Endothelial cell (in vitro differentiated cells): Measurements from ENCODE around the gene RIPOR3. TPM values are rescaled to one million over a fixed set of nuclear protein-coding genes. Genes with fewer than 3 reads are reported as not detected.

ENCODE experiments used
- DNase-seq: peaks from one replicate; pipeline ENCODE4 v3.0.0; 2021; ENCODE audit warnings: low spot score
- H3K27ac Mint-ChIP-seq: one replicate; pipeline ENCODE4 v1.8.0; 2021; ENCODE audit warnings: mixed read lengths, inconsistent platforms; ENCODE audit not compliant: unreplicated experiment
- H3K27me3 Mint-ChIP-seq: one replicate; pipeline ENCODE4 v1.8.0; 2021; ENCODE audit warnings: mild to moderate bottlenecking, moderate library complexity, mixed read lengths, inconsistent platforms; ENCODE audit not compliant: unreplicated experiment
- H3K36me3 Mint-ChIP-seq: one replicate; pipeline ENCODE4 v1.8.0; 2021; ENCODE audit warnings: mild to moderate bottlenecking, low read depth, mixed read lengths, inconsistent platforms; ENCODE audit not compliant: unreplicated experiment
- H3K4me1 Mint-ChIP-seq: one replicate; pipeline ENCODE4 v1.8.0; 2021; ENCODE audit warnings: mild to moderate bottlenecking, mixed read lengths, inconsistent platforms; ENCODE audit not compliant: unreplicated experiment
- H3K4me3 Mint-ChIP-seq: one replicate; pipeline ENCODE4 v1.8.0; 2021; ENCODE audit warnings: mild to moderate bottlenecking, mixed read lengths, inconsistent platforms; ENCODE audit not compliant: unreplicated experiment
- H3K9me3 Mint-ChIP-seq: one replicate; pipeline ENCODE4 v1.8.0; 2021; ENCODE audit warnings: mixed read lengths, inconsistent platforms; ENCODE audit not compliant: unreplicated experiment
- total RNA-seq: library from RNA; stranded (reverse); fragmentation: NEBNext Ultra II Directional; extraction: Animal tissue kit (Norgen Biotek cat#: 25700); gene quantifications from one replicate; pipeline ENCODE4 v1.2.1, GENCODE V29; 2021; ENCODE audit not compliant: unreplicated experiment
- TF ChIP-seq, protein P1 (sequence below): fragments of 200-600 bp; sonication (generic); IDR thresholded peaks from one replicate; pipeline ENCODE4 v1.5.0; 2021; ENCODE audit warnings: antibody characterized with exemption; ENCODE audit not compliant: unreplicated experiment

RIPOR3 gene
- total RNA-seq, 1 donor from 2014 or later: 11.2 TPM

DNA sequence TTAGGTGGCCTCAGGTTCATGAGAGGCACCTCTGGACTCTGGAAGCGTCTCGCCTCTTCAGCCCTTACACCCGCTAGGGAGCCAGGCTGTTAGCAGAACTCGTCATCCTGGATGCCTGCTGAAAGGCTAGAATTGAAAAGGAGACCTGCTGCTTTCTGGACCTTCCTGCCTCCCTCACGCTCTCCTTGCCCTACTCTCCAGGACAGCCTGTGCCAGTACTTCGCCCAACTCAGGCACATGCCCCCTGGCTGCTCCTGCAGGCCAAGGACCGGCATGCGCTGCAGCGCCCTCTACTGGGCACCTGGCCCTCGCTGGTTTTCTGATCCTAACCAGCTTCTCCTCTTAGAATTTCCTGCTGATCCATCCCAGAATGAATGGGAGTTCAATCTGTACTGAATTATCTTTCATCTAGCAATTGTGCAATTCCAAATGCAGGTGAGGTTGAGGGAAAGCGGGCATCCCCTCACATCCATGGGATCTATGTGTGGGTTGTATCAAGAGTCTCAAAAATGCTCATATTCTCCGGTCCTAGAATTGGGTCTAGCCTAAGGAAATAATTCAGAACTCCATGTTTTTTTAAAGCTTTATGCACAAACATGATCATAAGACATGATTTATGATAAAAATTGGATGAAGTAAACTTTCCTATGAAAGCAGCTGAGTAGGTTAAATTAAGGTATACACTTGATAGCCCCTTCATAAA is 103.2 kb downstream of the RIPOR3 start:
- Mint-ChIP-seq H3K27ac (peak overlapping the region; percentile 48), H3K9me3 (no peaks in the 10 kb centered on the region), H3K4me3 (peak overlapping the region; percentile 47), H3K36me3 (peaks cover 12% of the 10 kb centered on the region), H3K4me1 (no peaks in the 10 kb centered on the region), H3K27me3 (peaks cover 2% of the 10 kb centered on the region)
- peak; percentile 91 for DNase-seq
- TF ChIP-seq, protein P1, sequence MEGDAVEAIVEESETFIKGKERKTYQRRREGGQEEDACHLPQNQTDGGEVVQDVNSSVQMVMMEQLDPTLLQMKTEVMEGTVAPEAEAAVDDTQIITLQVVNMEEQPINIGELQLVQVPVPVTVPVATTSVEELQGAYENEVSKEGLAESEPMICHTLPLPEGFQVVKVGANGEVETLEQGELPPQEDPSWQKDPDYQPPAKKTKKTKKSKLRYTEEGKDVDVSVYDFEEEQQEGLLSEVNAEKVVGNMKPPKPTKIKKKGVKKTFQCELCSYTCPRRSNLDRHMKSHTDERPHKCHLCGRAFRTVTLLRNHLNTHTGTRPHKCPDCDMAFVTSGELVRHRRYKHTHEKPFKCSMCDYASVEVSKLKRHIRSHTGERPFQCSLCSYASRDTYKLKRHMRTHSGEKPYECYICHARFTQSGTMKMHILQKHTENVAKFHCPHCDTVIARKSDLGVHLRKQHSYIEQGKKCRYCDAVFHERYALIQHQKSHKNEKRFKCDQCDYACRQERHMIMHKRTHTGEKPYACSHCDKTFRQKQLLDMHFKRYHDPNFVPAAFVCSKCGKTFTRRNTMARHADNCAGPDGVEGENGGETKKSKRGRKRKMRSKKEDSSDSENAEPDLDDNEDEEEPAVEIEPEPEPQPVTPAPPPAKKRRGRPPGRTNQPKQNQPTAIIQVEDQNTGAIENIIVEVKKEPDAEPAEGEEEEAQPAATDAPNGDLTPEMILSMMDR: peak; percentile 80

DNA sequence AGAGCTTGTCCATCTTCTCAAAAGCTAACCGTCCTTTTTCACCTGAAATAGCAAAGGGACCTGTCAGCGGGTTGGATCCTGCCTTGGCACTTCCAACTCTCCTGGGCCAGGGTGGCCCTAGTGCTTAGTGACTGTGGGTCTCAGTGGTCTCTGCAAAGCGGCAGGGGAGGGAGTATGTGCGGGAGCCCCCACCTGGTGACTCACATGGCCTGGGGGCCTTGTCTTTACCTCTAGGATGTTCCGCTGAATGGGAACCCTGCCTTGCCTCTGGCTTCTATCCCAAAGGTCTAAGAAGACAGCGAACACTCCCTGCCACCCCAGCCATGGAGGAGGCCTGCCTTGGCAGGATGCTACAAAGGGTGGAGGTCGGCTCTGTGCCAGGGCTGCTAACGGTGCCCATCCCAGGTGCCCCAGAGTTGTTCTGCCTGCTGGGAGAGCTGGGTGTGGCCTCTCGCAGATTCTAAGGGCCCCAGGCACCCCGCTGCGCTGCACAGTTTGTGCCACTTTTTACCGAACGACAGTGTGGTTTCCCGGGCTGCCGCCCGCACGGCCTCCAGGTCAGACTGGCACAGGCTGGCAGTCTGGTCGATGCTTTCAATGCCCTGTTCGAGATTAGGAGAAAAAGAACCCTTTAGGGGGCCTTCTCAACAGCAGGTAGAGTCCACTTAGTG is 103.9 kb downstream of the RIPOR3 start:
- Mint-ChIP-seq H3K27me3 (peaks cover 2% of the 10 kb centered on the region), H3K36me3 (peaks cover 13% of the 10 kb centered on the region), H3K9me3 (no peaks in the 10 kb centered on the region), H3K4me1 (no peaks in the 10 kb centered on the region), H3K27ac (no peak overlapping the region), H3K4me3 (no peak overlapping the region)
- TF ChIP-seq, protein P1: no peak
- DNase-seq: no peak

DNA sequence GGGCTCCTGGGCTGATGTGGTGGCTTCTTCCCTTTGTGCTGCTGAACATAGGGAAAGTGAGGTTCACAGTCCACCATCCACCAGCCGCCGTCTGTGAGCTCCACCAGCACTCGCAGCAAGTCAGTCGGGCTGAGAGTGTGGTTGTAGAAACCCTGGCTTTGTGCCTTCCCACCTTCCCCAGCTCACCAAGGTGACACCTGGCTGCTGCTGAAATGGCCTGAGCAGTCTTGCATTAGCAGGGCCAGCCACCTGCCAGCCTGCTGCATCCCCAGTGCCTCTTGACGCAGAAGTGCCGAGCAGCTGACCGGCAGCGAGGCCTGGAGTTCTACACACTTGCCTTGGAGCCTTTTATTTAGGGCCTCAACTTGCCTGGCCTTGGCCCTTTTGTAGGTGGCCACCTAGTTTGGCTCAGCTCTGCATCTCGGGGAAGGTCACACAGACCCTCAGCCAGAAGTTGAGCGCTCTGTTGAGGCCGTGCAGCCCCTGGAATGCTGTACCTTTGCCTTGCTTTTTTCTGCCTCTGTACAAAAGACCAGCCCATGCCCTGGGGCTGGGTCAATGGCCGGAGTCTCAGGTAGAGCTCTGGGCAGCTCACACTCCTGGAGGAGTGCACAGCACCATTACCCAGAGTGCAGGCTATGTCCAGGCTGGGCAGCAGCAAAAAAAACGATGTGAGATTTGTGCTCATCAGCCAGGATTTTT is 104.7 kb downstream of the RIPOR3 start:
- peaks cover 13% of the 10 kb centered on the region for H3K36me3 Mint-ChIP-seq
- H3K27ac Mint-ChIP-seq: no peak overlapping the region
- H3K27me3 Mint-ChIP-seq: no peaks in the 10 kb centered on the region
- TF ChIP-seq, protein P1: no peak
- no peak for DNase-seq
- H3K4me3 Mint-ChIP-seq: no peak overlapping the region
- no peaks in the 10 kb centered on the region for H3K4me1 Mint-ChIP-seq
- no peaks in the 10 kb centered on the region for H3K9me3 Mint-ChIP-seq

DNA sequence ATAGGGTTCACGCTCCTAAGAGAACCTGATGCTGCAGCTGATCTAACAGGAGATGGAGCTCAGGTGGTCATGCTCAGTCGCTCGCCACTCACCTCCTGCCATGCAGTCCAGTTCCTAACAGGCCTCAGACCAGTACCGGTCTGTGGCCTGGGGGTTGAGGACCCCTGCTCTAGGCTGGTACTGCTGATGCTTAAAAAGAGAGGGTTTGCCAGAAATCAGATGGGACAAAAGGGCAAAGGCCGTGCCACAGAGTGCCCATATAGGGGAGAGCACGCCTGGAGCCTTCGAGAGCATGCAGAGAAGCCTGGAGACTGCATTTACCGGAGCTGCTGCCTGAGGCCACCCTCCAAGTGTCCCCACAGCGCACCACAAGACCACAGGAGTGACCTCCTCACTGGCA is 105.7 kb downstream of the RIPOR3 start:
- DNase-seq: no peak
- H3K27ac Mint-ChIP-seq: no peak overlapping the region
- TF ChIP-seq, protein P1: no peak
- no peaks in the 10 kb centered on the region for H3K27me3 Mint-ChIP-seq
- no peaks in the 10 kb centered on the region for H3K9me3 Mint-ChIP-seq
- H3K36me3 Mint-ChIP-seq: peaks cover 23% of the 10 kb centered on the region
- no peaks in the 10 kb centered on the region for H3K4me1 Mint-ChIP-seq
- peak overlapping the region; percentile 44 for H3K4me3 Mint-ChIP-seq
